NCI-H2107 (cell line): ENCODE measurements around the gene EDARADD.
"Not testable (repeated sequence)": the region's sequence is repeated elsewhere in the genome, so short reads cannot be mapped to it uniquely, and the experiment has no call there.

ENCODE experiments used
- DNase-seq: peaks from one replicate; lab custom pipeline; 2025; lab: John Stamatoyannopoulos, UW

Gene EDARADD

DNA sequence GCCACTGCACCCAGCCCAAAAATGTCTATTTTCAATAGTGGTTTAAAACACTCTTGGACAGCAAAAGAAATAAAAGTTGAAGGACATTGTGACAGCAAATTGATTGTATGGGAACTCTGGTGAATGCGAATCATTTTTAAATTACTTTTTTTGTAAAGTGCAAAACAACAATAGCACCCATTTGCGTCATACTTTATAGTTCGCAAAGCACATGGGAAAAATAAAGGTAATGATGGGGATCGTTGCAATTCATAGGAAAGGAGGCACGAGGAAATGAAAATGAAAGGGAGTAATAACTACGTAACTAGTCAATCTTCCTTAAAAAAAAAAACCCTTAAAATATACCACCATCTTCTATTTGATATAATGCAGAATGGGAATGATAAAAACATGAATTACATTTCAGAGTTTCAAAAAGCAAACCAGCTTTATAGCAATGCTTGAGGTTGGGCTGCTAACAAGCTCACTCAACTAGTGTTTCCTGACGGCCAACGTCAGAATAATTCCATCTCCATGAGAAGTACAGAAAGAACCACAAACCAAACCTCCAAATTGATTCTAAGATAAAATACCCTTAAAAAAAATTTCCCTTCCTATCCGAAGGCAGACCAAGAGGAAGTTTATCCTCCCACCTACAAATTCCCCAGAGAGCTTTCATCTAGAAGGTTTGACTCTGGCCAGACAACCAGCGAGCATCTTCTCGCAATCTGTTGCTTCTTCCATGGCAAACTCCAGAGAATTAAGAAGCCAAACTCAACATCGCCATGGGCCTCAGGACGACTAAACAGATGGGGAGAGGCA, at the start of gene EDARADD:
Gene EDARADD, plus strand, starts transcription at position 606 of the 801 bp plus-strand sequence. Its CDS starts 159 bp downstream, at position 765.
- DNase-seq, result no peak

DNA sequence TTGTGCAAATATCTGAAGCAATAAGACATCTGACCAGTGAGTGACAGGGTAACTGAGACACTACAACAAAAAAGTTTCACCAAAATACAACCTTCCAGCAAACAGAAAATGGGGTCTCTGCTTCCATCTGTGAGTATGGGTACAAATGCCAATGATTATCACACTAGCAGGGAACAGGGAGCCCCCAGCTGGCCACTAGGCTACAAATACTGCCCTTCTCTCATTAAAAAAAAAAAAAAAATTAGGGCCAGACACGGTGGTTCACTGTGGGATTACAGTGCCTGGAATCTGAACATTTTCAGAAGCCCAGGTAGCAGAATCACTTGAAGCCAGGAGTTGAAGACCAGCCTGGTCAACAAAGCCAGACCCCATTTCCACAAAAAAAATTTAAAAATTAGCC, 48.4 kb upstream of the EDARADD start:
- no peak for DNase-seq

DNA sequence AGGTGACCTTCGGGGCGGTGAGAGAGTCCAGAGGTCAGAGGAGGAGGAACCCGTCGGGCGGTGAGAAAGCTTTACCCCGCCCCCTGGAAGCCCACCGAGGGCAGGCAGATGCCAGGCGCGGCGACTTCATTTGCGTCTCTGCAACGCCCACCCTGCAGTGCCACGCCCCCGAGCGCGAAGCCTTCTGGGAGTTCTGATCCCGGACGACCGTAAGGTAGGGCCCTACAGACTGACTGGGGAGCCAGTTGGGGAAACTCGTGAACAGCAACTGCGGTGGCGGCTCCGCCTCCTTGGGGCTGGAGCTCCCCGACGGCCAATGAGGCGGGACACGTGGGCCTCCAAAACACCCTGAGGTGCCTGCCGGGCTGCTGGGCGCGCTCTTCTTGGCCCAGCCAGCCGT, 46.0 kb upstream of the EDARADD start:
- no peak for DNase-seq

DNA sequence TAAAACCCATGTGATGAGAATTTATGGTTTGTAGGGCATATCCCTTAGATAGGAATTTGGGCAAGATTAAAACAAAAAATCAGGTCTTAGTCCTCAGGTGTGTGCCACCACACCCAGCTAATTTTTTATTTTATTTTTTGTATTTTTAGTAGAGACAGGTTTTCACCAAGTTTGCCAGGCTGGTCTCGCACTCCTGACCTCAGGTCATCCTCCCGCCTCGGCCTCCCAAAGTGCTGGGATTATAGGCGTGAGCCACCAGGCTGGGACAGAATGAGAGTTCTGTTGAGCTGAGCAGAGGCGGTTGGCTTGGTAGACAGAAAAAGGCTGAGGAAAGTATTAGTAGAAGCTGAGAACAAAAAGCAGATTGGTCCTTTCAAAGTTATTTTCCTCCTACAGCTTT, 43.8 kb upstream of the EDARADD start:
- no peak for DNase-seq

DNA sequence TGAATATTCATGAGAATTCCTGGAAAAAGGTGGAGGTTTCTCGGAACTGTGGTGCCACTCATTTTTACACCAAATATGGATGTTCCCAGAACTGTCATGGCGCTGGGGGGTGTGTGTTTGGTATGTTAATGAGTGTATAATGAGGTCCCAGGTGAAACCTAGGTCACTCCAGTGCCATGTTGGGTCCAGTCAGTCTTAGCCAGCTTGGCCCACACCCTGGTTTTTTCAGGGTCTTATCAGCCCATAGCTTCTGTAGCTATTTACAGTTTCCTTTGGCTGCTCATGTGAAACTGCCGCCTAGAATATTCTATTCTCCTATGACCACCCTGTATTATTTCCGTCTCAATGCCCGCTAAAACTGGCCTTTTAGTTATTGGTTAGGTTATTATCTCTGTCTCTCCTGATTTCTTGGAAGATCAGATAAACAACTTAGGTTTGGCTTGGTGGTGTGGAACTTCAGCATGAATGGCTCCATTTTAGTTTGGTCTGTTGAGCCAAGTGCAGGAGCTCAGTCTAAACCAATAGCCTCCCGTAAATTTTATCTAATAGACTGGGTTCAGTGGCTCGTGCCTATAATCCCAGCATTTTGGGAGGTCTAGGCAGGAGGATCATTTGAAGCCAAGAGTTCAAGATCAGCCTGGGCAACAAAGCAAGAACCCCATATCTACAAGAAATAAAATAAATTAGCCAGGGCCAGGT, 42.1 kb upstream of the EDARADD start:
- DNase-seq, result no peak

DNA sequence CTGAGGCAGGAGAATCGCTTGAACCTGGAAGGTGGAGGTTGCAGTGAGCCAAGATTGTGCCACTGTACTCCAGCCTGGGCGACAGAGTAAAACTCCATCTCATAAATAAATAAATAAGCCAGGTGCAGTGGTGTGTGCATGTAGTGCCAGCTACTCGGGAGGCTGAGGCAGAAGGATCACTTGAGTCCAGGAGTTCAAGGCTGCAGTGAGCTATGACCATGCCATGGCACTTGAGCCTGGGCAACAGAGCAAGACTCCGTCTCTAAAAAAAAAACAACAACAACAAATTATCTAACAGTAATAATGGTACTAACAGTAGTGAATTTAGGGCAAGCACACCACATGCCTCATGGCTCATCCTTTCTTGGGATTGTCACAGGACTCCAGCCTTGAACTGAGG, 41.3 kb upstream of the EDARADD start:
- DNase-seq, result not testable (repeated sequence)

DNA sequence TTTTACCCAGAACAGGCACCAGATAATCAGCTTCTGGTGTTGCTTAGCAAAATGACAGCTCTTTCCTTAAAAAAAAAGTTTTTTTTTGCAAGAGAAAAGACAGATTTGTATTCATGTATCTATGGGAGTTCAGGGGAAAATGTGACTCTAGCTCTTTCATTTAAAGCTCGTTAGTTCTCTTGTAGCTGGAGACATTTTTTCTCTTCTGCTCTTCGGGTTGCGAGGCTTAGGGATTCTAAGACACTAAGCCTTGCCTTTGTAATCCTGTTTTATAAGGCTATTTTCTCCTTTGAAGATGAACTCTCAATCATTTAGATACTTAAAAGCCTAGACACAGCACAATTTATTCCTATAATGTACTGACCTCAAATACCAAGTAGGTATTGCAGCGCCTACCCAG, 40.3 kb upstream of the EDARADD start:
- no peak for DNase-seq

DNA sequence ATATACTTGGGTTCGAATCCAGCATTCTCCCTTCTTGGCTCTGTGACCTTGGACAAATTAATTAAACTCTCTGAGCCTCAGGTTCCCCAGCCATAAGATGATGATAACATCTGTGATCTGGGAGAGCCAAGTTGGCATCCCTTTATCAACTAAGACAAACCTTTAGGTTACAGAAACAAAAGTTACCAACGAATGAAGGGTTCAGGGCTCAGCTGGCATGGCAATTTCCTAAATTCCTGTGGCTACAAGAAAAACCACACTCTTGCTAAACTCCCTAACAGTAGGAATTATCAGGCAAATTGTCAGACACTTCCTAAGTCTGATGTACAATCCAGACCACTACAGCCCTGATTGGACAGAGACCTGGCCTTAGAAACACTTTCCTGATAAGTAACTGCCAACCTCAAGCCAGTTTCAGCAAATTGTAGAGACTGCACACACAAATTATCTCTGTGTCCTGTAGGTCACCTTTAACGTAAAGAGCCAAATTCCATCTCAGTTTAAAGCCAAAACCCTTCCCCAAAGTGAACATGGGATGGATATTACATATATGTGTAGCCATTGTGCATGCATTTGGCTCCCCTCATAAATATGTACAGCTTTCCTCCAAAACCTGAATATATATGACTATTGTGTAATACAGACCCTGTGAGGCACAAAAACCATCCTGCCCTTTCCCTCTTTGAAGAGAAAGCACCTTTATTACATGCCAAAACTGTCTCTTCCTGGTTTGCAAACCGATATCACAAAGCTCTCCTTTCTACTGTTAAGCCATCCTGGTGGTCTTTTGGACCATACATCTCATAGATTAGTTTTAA, 39.5 kb upstream of the EDARADD start:
- DNase-seq, result no peak

DNA sequence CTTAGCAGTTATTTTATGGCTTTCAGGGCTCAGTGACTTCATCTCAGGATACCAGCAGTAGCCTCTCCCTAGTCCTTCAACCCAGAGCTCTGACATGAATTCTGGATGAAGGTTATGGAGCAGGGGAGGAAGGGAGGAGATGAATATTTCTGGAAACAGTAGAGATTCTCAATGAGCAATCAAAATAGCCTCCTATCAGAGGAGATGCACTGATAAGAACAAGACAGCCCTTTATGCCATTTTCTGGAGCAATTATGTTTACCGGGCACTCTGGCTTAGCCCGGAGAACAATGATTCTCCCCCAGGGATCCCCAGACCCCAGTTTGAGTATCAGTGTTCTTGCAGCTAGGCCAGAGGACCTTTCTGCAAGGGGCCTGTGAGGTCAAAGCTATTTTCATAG, 37.9 kb upstream of the EDARADD start:
- no peak for DNase-seq

DNA sequence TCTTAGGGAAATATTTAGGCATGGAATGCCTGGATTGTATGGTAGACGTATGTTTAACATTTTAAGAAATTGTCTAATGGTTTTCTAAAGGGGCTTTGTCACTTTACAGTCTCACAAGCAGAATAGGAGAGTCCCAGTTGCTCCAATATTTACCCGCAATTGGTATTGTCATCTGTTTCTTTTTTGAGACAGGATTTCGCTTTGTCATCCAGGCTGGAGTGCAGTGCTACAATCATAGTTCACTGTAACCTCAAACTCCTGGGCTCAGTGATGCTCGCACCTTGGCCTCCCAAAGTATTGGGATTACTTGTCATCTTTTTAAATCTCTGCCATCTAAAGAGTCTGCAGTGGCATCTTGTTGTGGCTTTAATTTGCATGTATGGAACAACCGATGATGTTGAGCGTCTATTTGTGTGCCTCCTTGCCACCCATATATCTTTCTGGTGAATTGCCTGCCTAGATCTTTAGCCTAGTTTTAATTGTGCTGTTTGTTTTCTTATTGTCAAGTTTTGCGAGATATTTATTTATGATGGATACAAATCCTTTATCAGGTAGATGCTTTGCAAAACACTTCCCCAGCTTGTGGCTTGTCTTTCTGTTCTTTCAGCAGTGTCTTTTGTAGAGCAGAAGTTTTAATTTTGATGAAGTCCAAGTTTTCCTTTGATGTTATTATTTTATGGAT, 32.0 kb upstream of the EDARADD start:
- DNase-seq, result no peak

DNA sequence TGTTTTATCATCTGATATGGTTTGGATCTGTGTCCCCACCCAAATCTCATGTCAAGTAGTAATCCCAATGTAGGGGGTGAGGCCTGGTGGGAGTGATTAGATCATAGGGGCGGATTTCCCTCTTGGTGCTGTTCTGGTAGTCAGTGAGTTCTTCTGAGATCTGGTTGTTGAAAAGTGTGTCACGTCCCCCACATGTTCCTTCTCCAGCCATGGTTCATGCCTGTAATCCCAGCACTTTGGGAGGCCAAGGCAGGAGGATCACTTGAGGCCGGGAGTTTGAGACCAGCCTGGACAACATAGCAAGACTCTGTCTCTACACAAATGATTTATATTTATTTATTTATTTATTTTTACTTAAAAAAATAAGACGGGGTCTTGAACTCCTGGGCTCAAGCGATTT, 30.8 kb upstream of the EDARADD start:
- DNase-seq, result no peak

DNA sequence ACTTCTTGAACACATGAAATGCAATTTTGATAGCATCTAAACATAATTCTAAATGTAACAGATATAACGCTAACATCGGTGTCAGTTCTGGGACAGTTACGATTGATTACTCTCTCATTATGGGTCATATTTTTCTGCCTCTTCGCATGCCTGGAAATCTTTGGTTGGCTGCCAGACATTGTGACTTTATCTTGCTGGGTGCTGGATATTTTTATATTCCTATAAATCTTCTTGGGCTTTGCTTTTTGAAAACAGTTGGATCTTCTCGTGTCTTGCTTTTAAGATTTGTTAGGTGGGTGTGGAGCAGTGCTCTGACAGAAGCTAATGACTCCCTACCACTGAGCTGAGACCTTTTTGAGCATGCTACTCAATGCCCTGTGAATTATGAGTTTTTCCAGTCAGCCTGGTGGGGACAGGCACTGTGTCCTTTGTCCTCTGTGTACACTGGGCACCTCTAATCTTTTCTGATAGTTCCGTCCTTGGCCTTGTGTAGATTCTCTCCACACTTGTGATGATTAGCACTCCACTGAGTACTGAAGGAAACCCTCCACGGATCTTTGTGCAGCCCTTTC, 28.0 kb upstream of the EDARADD start:
- DNase-seq, result no peak

DNA sequence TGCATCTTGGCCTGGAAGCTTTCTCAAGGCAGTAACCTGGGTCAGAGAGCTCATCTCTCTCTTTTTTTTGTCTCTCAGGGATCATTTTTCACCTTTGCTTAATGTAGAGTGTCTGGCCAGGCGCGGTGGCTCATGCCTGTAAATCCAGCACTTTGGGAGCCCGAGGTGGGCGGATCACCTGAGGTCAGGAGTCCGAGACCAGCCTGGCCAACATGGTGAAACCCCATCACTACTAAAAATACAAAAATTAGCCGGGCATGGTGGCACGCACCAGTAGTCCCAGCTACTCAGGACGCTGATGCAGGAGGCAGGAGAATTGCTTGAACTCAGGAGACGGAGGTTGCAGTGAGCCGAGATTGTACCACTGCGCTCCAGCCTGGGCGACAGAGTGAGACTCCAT, 27.4 kb upstream of the EDARADD start:
- not testable (repeated sequence) for DNase-seq

DNA sequence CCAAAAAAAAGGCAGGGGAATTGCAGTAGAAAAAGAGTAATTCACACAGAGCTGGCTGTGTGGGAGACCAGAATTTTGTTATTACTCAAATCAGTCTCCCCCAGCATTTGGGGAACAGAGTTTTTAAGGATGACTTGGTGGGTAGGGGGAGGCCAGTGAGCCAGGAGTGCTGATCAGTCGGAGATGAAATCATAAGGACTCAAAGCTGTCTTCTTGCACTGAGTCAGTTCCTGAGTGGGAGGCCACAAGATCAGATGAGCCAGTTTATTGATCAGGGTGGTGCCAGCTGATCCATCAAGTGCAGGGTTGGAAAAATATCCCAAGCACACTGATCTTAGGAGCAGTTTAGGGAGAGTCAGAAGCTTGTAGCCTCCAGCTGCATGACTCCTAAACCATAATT, 23.7 kb upstream of the EDARADD start:
- DNase-seq, result no peak

DNA sequence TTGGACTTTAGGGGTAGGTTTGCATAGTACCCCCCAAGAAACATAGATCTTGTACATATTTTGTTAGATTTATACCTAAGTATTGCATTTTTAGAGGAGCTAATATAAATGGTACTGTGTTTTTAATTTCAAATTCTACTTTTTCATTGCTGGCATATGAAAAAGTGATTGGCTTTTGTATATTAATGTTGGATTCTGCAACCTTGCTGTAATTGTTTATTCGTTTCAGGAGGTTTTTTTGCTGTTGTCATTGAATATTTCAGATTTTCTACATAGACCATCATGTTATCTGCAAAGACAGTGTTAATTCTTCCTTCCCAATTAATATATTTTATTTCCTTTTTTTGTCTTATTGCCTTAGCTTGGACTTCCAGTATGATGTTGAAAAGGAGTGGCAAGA, 23.0 kb upstream of the EDARADD start:
- DNase-seq, result no peak

DNA sequence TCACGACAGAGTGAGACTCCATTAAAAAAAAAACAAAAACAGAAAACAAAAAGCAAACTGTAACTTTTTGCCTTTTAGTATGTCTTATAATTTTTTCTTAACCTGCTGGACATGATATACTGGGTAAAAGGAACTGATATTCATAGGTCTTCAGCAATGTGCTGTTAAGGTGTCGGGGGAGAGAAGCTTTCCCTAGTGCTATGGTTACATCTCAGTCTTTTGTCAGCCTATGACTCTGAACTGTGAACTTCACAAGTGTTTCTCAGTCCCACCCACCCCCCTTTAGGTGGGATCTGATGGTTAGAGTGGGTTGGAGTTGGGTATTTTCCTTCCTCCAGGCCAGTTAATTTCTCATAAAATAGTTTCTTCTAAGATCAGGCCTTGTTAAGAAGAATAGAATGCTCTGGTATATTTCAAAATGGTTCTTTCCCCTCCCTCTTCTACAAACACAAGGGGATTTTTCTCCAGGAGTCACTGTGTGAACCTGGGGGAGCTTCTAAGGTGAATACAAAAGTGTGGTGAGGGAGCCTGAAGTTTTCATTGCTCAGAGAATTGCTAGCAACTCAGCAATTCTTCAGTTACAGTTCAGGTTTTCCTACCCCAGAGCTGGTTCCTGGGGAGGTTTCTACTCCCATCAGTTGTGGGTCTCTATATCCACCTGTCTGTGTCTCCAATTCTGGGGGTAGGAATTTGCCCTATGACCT, 16.1 kb upstream of the EDARADD start:
- DNase-seq, result no peak

DNA sequence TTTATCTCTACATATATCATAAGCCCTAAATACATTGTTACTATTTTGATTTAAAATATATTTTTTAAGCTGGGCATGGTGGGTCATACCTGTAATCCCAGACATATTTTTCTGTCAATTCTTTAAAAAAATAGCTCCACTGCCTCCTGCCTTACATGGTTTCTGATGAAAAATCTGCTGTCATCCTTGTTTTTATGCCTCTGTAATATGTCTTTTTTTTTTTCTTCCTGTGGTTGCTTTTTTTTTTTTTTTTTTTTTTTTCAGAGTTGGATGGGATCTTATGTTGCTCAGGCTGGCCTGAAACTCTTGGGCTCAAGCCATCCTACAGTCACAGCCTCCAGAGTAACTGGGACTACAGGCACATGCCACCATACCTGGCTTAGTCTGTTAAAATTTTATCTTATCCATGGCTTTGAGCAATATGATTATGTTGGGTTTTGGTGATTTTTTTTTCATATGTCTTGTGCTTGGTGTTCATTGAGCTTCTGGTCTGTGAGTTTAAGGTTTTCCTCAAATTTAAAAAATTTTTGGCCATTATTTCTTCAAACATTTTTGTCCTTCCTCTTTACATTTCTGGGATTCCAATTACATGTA, 12.4 kb upstream of the EDARADD start:
- no peak for DNase-seq

DNA sequence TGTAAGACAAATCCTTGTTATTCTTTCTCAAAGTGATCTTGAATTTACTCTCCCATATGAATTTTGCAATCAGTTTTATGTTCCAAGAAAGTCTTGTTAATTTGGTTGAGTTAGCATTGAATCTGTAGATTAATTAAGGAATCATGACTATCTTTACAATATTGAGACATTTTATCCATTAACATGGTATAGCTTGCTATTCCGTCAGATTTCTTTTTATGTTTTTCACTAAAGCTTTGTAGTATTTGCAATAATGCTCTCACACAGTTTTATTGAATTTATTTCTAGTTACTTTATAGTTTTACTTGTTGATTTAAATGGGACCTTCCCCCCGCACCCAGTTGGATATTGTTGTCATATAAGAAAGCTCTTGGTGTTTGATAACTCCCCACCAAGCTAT, 5.8 kb upstream of the EDARADD start:
- no peak for DNase-seq

DNA sequence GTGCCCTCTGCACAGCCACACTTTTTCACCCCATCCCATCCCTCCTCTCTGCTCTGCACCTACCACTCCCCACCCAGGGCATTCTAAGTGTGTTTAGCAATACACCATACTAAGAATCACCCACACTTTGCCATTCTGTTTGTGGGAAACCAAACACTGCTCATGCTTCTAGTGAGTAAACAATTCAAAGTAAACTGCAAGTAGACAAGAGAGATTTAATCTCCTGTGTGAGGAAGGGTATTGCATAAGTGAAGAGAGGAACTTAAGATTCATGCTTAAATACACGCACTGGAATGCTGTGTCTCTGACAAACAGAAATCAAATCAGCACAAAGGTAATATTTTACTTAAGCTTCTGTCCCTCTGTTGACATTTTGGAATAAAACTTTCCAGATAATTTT, 4.8 kb upstream of the EDARADD start:
- no peak for DNase-seq

DNA sequence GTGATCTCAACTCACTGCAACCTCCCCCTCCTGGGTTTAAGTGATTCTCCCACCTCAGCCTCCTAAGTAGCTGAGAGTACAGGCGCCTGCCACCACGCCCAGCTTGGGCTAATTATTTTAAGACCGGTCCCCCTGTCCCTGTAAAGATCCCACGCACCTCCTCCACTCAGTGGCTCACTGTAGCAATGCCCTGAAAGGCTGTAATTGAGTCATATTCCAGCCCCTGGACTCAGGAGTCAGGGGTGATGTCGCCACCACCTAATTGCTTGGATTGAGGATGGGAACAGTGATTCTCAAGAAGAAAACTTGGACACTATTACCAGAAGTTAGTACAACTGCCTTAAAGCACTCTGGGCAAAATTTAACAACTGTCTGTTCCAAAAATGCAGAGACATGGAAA, 3.1 kb upstream of the EDARADD start:
- DNase-seq, result no peak

DNA sequence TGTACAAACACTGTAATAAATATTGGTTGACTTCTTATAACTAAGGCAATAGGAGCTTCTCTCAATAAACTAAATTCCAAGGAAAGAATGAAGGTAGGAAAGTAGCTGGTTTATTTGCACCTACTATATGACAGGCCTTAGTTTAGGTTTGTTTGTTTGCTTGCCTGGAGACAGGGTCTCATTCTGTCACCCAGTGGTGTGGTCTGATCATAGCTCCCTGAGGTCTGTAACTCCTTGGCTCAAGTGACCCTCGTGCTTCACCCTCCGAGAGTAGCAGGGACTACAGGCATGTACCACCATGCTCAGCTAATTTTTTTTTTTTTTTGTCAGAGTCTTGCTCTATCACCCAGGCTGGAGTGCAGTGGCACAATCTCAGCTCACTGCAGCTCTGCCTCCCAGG, 1.9 kb upstream of the EDARADD start:
- no peak for DNase-seq
